ENCODE data around the gene CHAT. TPM values are rescaled to one million over a fixed set of nuclear protein-coding genes. Genes with fewer than 3 reads are reported as not detected.

The CHAT gene
- total and polyA plus RNA-seq, 9 donors: not detected

DNA sequence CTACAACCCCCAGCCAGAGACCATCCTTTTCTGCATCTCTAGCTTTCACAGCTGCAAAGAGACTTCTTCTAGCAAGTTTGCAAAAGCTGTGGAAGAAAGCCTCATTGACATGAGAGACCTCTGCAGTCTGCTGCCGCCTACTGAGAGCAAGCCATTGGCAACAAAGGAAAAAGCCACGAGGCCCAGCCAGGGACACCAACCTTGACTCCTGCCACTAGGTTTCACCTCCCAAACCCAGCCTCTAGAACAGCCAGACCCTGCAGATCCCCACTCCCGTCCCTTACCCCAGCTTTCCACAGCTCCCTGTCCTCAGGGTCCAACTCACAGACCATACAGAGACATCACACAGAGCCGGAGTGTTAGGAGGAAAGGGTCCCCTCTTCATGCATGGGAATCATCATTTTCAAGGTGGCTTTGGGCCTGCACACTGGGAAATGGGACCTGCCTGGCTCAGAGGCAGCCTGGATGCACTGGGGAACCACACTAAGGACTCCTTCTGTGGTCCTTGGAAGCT lies 51.1 kb downstream of the CHAT start:
- TF ChIP-seq, protein P1, sequence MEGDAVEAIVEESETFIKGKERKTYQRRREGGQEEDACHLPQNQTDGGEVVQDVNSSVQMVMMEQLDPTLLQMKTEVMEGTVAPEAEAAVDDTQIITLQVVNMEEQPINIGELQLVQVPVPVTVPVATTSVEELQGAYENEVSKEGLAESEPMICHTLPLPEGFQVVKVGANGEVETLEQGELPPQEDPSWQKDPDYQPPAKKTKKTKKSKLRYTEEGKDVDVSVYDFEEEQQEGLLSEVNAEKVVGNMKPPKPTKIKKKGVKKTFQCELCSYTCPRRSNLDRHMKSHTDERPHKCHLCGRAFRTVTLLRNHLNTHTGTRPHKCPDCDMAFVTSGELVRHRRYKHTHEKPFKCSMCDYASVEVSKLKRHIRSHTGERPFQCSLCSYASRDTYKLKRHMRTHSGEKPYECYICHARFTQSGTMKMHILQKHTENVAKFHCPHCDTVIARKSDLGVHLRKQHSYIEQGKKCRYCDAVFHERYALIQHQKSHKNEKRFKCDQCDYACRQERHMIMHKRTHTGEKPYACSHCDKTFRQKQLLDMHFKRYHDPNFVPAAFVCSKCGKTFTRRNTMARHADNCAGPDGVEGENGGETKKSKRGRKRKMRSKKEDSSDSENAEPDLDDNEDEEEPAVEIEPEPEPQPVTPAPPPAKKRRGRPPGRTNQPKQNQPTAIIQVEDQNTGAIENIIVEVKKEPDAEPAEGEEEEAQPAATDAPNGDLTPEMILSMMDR (IDR thresholded peaks at IDR 0.05): no peak
- TF ChIP-seq POLR2A (IDR thresholded peaks at IDR 0.05): no peak
- TF ChIP-seq EP300 (IDR thresholded peaks at IDR 0.05): no peak
- Histone ChIP-seq H3K4me3 (no peak overlapping the region), H3K9me3 (no peaks in the 10 kb centered on the region), H3K4me1 (ENCODE audit: insufficient read depth) (no peaks in the 10 kb centered on the region), H3K27ac (no peak overlapping the region), H3K36me3 (no peaks in the 10 kb centered on the region), H3K27me3 (no peaks in the 10 kb centered on the region)
- no peak for DNase-seq
- 72 to 76% (median 73%) methylated on average over 4 of the region's 4 CpGs for WGBS, 3 donors
- intact Hi-C loops (cut with DNase I): no loop called here

DNA sequence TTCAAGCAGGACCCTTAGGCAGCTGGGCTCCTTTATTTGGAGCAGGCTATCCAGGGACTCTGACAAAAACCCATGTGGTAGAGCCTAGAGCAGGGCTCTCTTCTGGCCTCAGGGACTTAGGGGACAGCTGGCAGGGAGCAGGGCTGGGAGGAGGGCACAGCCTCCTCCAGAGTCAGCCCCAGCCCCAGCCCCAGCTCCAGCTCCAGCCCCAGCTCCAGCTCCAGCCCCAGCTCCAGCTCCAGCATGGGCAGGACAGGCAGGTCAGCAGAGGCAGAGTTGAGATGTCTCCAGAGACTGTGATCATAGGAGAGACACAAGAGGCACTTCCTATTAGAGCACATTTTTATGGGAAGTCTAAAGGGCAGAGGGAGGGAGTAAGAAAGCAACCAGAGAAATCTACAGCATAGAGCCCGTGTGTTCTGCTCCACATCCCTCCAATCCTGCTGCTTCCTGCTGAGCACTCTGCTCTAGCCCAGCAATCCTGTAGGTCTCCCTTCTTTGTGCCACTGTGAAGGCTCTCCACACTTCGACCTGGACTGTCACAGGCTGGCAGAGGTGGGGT lies 52.3 kb downstream of the CHAT start:
- Histone ChIP-seq H3K9me3 (no peaks in the 10 kb centered on the region), H3K36me3 (no peaks in the 10 kb centered on the region), H3K27me3 (no peaks in the 10 kb centered on the region), H3K27ac (no peak overlapping the region), H3K4me3 (no peak overlapping the region), H3K4me1 (ENCODE audit: insufficient read depth) (no peaks in the 10 kb centered on the region)
- intact Hi-C loops (cut with DNase I): no loop called here
- WGBS, 3 donors: 40 to 44% (median 42%) methylated on average over 2 of the region's 2 CpGs
- DNase-seq: no peak
- no peak for TF ChIP-seq EP300 (IDR thresholded peaks at IDR 0.05)

DNA sequence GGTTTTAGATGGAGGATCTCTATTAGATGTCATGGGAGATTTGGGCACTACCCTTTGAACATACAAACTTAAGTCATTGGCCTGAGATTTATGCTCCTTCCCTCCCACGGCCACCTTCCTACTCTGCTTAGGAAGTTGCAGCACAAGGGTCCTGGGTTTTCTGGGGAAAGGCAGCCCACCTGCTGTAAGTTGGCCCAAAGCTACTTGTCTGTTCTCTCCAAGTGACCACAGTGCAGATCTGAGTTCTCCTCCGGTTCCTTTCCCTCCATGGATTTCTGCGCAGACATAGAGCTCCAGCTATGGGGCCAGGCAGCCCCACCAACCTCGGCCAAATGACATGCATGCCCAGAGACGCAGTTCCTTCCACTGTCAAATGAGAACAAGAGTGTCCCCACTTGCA lies 52.8 kb downstream of the CHAT start:
- 74 to 85% (median 78%) methylated on average over 5 of the region's 5 CpGs for WGBS, 3 donors
- Histone ChIP-seq H3K27ac (no peak overlapping the region), H3K9me3 (no peaks in the 10 kb centered on the region), H3K4me1 (ENCODE audit: insufficient read depth) (no peaks in the 10 kb centered on the region), H3K27me3 (no peaks in the 10 kb centered on the region), H3K4me3 (no peak overlapping the region), H3K36me3 (no peaks in the 10 kb centered on the region)
- DNase-seq: no peak
- TF ChIP-seq EP300 (IDR thresholded peaks at IDR 0.05) (no peak), POLR2A (IDR thresholded peaks at IDR 0.05) (no peak)
- TF ChIP-seq, protein P1 (IDR thresholded peaks at IDR 0.05): no peak
- intact Hi-C loops (cut with DNase I): no loop called here

DNA sequence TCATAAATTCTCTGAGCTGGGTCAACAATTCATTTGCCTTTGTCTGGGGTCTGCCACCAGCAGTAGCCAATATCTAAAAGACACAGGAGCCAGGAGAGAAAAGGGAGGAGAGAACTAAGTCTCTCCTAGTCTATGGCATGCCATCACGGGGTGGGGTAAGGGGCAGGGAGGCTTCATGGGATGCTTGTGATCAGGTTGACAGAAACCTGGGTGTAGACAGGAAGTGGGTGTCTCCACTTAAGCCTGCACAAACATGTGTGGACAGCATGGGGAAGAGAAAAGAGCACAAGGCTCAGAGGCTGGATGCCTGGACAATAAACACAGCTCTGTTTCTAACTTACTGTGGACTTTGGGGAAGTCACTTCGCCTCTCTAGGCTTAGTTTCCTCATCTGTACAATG lies 54.2 kb downstream of the CHAT start:
- WGBS, 3 donors: 60 to 71% (median 69%) methylated on average over 2 of the region's 2 CpGs
- intact Hi-C loops (cut with DNase I): no loop called here
- Histone ChIP-seq H3K4me1 (ENCODE audit: insufficient read depth) (no peaks in the 10 kb centered on the region), H3K4me3 (no peak overlapping the region), H3K9me3 (no peaks in the 10 kb centered on the region), H3K36me3 (no peaks in the 10 kb centered on the region), H3K27ac (no peak overlapping the region), H3K27me3 (no peaks in the 10 kb centered on the region)
- TF ChIP-seq, protein P1 (IDR thresholded peaks at IDR 0.05): no peak
- no peak for TF ChIP-seq POLR2A (IDR thresholded peaks at IDR 0.05)
- TF ChIP-seq EP300 (IDR thresholded peaks at IDR 0.05): no peak
- no peak for DNase-seq

DNA sequence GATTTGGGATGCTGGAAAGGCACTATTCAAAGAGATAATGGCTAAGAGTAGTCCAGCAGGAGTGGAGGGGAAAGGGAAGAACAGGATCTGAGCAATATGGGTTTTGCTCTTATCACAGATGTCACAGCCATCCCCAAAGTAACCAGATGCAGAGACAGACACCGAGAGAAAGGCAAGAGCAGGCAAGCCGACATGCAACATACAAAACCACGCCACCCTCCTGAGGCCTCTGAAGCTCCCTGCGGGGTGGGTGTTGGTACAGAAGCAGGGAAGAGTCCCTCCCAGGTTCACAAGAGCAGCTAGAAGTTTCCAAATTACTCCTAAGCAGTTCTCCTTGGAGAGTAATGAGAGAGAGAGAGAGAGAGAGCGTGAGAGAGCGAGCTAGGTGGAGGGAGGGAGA lies 54.8 kb downstream of the CHAT start:
- no peak overlapping the region for H3K4me3 ChIP-seq

More for the DNA sequence above, 54.8 kb downstream of the CHAT start:
- intact Hi-C loops (cut with DNase I): no loop called here
- no peak for DNase-seq
- 68 to 78% (median 71%) methylated on average over 6 of the region's 6 CpGs for WGBS, 3 donors
- TF ChIP-seq POLR2A (IDR thresholded peaks at IDR 0.05): no peak
- TF ChIP-seq EP300 (IDR thresholded peaks at IDR 0.05): no peak
- TF ChIP-seq, protein P1 (IDR thresholded peaks at IDR 0.05): no peak
- no peaks in the 10 kb centered on the region for H3K36me3 ChIP-seq
- H3K27ac ChIP-seq: no peak overlapping the region
- H3K4me1 ChIP-seq (ENCODE audit: insufficient read depth): no peaks in the 10 kb centered on the region
- H3K27me3 ChIP-seq: no peaks in the 10 kb centered on the region
- H3K9me3 ChIP-seq: no peaks in the 10 kb centered on the region

Measured in ovary (tissue), 9 donors.